HG02763 (cell line): Measurements from ENCODE around the gene LAIR1.
"Not testable (repeated sequence)": the region's sequence is repeated elsewhere in the genome, so short reads cannot be mapped to it uniquely, and the experiment has no call there.

Source experiments
- ATAC-seq: cut with Tn5 transposase; IDR thresholded peaks from one replicate; pipeline ENCODE4 v1.9.1; 2021; ENCODE audit warnings: mild to moderate bottlenecking, moderate library complexity; ENCODE audit not compliant: unreplicated experiment

LAIR1 gene

GRCh38 chr19:54379187-54379678, 14.5 kb upstream of the LAIR1 start:
- ATAC-seq: no peak

- no peak for ATAC-seq
These were observed 12.0 kb upstream of the LAIR1 start for GRCh38 chr19:54376610-54377285.

- not testable (repeated sequence) for ATAC-seq
These were observed 10.6 kb upstream of the LAIR1 start for GRCh38 chr19:54375181-54375938.

GRCh38 chr19:54373781-54374631, 9.3 kb upstream of the LAIR1 start:
- ATAC-seq: no peak

GRCh38 chr19:54371453-54371852, 6.7 kb upstream of the LAIR1 start:
- ATAC-seq: not testable (repeated sequence)

GRCh38 chr19:54370434-54370796, 5.7 kb upstream of the LAIR1 start:
- ATAC-seq: not testable (repeated sequence)

- ATAC-seq: not testable (repeated sequence)
These were observed 5.1 kb upstream of the LAIR1 start for GRCh38 chr19:54369688-54370433.

GRCh38 chr19:54369082-54369687, 4.5 kb upstream of the LAIR1 start:
- no peak for ATAC-seq

- ATAC-seq: no peak
These were observed 2.1 kb upstream of the LAIR1 start for GRCh38 chr19:54366811-54367210.

GRCh38 chr19:54365798-54366197, 1.1 kb upstream of the LAIR1 start:
- ATAC-seq: not testable (repeated sequence)

GRCh38 chr19:54361680-54362422, 2.9 kb downstream of the LAIR1 start:
- ATAC-seq: not testable (repeated sequence)

GRCh38 chr19:54359149-54359820, 5.4 kb downstream of the LAIR1 start:
- ATAC-seq: peak; percentile 45

- no peak for ATAC-seq
These were observed 7.3 kb downstream of the LAIR1 start for GRCh38 chr19:54357381-54357780.

GRCh38 chr19:54356444-54357056, 8.2 kb downstream of the LAIR1 start:
- ATAC-seq: no peak

GRCh38 chr19:54355675-54356074, 9.1 kb downstream of the LAIR1 start:
- no peak for ATAC-seq

- no peak for ATAC-seq
These were observed 10.0 kb downstream of the LAIR1 start for GRCh38 chr19:54354761-54355160.

GRCh38 chr19:54352546-54352945, 12.2 kb downstream of the LAIR1 start:
- ATAC-seq: no peak

GRCh38 chr19:54352041-54352440, 12.7 kb downstream of the LAIR1 start:
- ATAC-seq: no peak

GRCh38 chr19:54351474-54351873, 13.3 kb downstream of the LAIR1 start:
- ATAC-seq: no peak
